ENCODE results near the gene KANSL1.

GRCh38 chr17:46027048-46027975, 165.9 kb downstream of the KANSL1 start:
- TF ChIP-seq CTCF (IDR thresholded peaks at IDR 0.05) (no peak), POLR2AphosphoS5 (IDR thresholded peaks at IDR 0.05) (no peak)
